SU-DHL-6 (cell line): ENCODE measurements around the gene ALPI.

Experiments used
- H2AFZ ChIP-seq: fragments of 200-600 bp; sonication (generic); 2 replicates; pipeline ENCODE4 v1.6.1; 2014; ENCODE audit warnings: low read depth, mild to moderate bottlenecking, moderate library complexity, mixed read lengths, antibody characterized with exemption, low read length; ENCODE audit not compliant: severe bottlenecking
- H3F3A ChIP-seq: fragments of 200-600 bp; shearing (Covaris generic); 2 replicates; pipeline ENCODE4 v1.6.0; 2016; ENCODE audit warnings: antibody characterized with exemption, mild to moderate bottlenecking; ENCODE audit not compliant: insufficient read depth
- H3K27ac ChIP-seq: fragments of 200-600 bp; sonication (generic); 2 replicates; pipeline ENCODE4 v1.5.1; 2016; ENCODE audit warnings: low read depth, mild to moderate bottlenecking, low read length, moderate library complexity, mixed read lengths
- H3K27me3 ChIP-seq: fragments of 200-600 bp; sonication (generic), shearing (Covaris generic); 2 replicates; pipeline ENCODE4 v1.6.0; 2014; ENCODE audit warnings: mild to moderate bottlenecking, low read length
- H3K36me3 ChIP-seq: fragments of 200-600 bp; sonication (generic); 2 replicates; pipeline ENCODE4 v1.6.1; 2014; ENCODE audit warnings: mild to moderate bottlenecking, low read length, mixed read lengths
- H3K4me2 ChIP-seq: fragments of 300-600, 200-600 bp; shearing (Covaris generic), sonication (generic); 2 replicates; pipeline ENCODE4 v1.6.0; 2014; ENCODE audit warnings: low read length, low read depth, mild to moderate bottlenecking; ENCODE audit not compliant: poor library complexity, severe bottlenecking
- H3K4me3 ChIP-seq: fragments of 200-600 bp; sonication (generic); 2 replicates; pipeline ENCODE4 v1.5.1; 2014; ENCODE audit warnings: antibody characterized with exemption, low read length, mild to moderate bottlenecking, mixed read lengths; ENCODE audit not compliant: insufficient read depth, poor library complexity, severe bottlenecking
- H3K79me2 ChIP-seq: fragments of 200-600 bp; sonication (generic); 2 replicates; pipeline ENCODE4 v1.6.1; 2014; ENCODE audit warnings: mild to moderate bottlenecking, low read length, moderate library complexity; ENCODE audit not compliant: insufficient read depth
- H3K9ac ChIP-seq: fragments of 200-600 bp; sonication (generic); 2 replicates; pipeline ENCODE4 v1.7.0; 2014; ENCODE audit warnings: mild to moderate bottlenecking, low read length
- H3K9me2 ChIP-seq: fragments of 200-600 bp; sonication (generic); replicated peaks from 2 replicates; pipeline ENCODE4 v1.6.1; 2014; ENCODE audit warnings: low read length; ENCODE audit not compliant: insufficient read depth
- H3K9me3 ChIP-seq: fragments of 200-600 bp; sonication (generic); 2 replicates; pipeline ENCODE4 v1.6.1; 2014; ENCODE audit warnings: low read length, mixed read lengths; ENCODE audit not compliant: insufficient read depth
- H4K20me1 ChIP-seq: fragments of 200-600 bp; sonication (generic); 2 replicates; pipeline ENCODE4 v1.6.1; 2014; ENCODE audit warnings: low read depth, mild to moderate bottlenecking, antibody characterized with exemption, low read length, moderate library complexity, mixed read lengths
- CTCF ChIP-seq: fragments of 200-600 bp; sonication (generic); IDR thresholded peaks from one replicate; pipeline ENCODE4 v1.5.1; 2017; ENCODE audit warnings: antibody characterized with exemption, mild to moderate bottlenecking, low read length, moderate library complexity; ENCODE audit not compliant: insufficient read depth, poor library complexity, severe bottlenecking
- EZH2phosphoT487 ChIP-seq: fragments of 200-600 bp; sonication (generic), shearing (Covaris generic); conservative IDR thresholded peaks from 2 replicates; pipeline ENCODE4 v1.6.1; 2018; ENCODE audit warnings: mild to moderate bottlenecking, antibody characterized with exemption, low read length, moderate library complexity, mixed read lengths

ALPI gene

GRCh38 chr2:232434563-232435374 lies 21.2 kb upstream of the ALPI start:
- no peaks in the 10 kb centered on the region for H3K9me3 ChIP-seq
- H3F3A ChIP-seq, result no peaks in the 10 kb centered on the region
- TF ChIP-seq CTCF (no peak), EZH2phosphoT487 (no peak)
- no peak overlapping the region for H3K27ac ChIP-seq
- no peaks in the 10 kb centered on the region for H3K79me2 ChIP-seq
- no peaks in the 10 kb centered on the region for H4K20me1 ChIP-seq
- H3K4me3 ChIP-seq, result no peak overlapping the region
- no peak overlapping the region for H3K9ac ChIP-seq
- no peaks in the 10 kb centered on the region for H3K9me2 ChIP-seq
- H3K4me2 ChIP-seq, result no peak overlapping the region
- no peaks in the 10 kb centered on the region for H3K36me3 ChIP-seq
- H3K27me3 ChIP-seq, result no peaks in the 10 kb centered on the region
- H2AFZ ChIP-seq, result no peak overlapping the region

GRCh38 chr2:232435375-232435648 lies 20.6 kb upstream of the ALPI start:
- Histone ChIP-seq H3K79me2 (no peaks in the 10 kb centered on the region), H3K27ac (no peak overlapping the region), H3K27me3 (no peaks in the 10 kb centered on the region), H3K4me2 (no peak overlapping the region), H2AFZ (no peak overlapping the region), H3K4me3 (no peak overlapping the region), H3F3A (no peaks in the 10 kb centered on the region), H3K9ac (no peak overlapping the region), H3K9me3 (no peaks in the 10 kb centered on the region), H3K36me3 (no peaks in the 10 kb centered on the region), H4K20me1 (no peaks in the 10 kb centered on the region), H3K9me2 (no peaks in the 10 kb centered on the region)
- no peak for TF ChIP-seq CTCF
- TF ChIP-seq EZH2phosphoT487, result no peak

- H3K27ac ChIP-seq, result no peak overlapping the region
- no peak overlapping the region for H3K4me2 ChIP-seq
- no peak for TF ChIP-seq CTCF
- no peak for TF ChIP-seq EZH2phosphoT487
- no peaks in the 10 kb centered on the region for H3K79me2 ChIP-seq
- no peak overlapping the region for H3K4me3 ChIP-seq
- H3K36me3 ChIP-seq, result no peaks in the 10 kb centered on the region
- H3K9ac ChIP-seq, result no peak overlapping the region
- H2AFZ ChIP-seq, result no peak overlapping the region
- no peaks in the 10 kb centered on the region for H3F3A ChIP-seq
- H4K20me1 ChIP-seq, result no peaks in the 10 kb centered on the region
- no peaks in the 10 kb centered on the region for H3K9me2 ChIP-seq
- H3K9me3 ChIP-seq, result no peaks in the 10 kb centered on the region
- no peaks in the 10 kb centered on the region for H3K27me3 ChIP-seq
Observed at GRCh38 chr2:232435805-232436204, 20.1 kb upstream of the ALPI start.
